Natural killer cell (primary cell): ENCODE data around the gene CCDC198. TPM values are rescaled to one million over a fixed set of nuclear protein-coding genes. Genes with fewer than 3 reads are reported as not detected.

Source experiments
- ATAC-seq, 3 donors: fragments of 150-1000 bp in 2 of 3; fragments of 200-7000 bp in 1 of 3; cut with Tn5 transposase; 1 replicate in 1 of 3; 2 replicates in 2 of 3; pipeline ENCODE4 v1.10.0; 2021; ENCODE audit warnings: mild to moderate bottlenecking in 2 of 3, moderate library complexity in 2 of 3
- DNase-seq, 2 donors: peaks; one replicate each; pipeline versions ENCODE4 v3.0.0 to v3.0.0-alpha.2; 2013 to 2021; ENCODE audit warnings: mixed read lengths in 1 of 2
- H3K27ac ChIP-seq: one replicate; pipeline ENCODE4 v1.5.1; 2013; ENCODE audit warnings: mild to moderate bottlenecking, low read length
- H3K27me3 ChIP-seq: one replicate; pipeline ENCODE4 v1.6.1; 2013; ENCODE audit warnings: low read length; ENCODE audit not compliant: control insufficient read depth, insufficient read depth
- H3K36me3 ChIP-seq: one replicate; pipeline ENCODE4 v1.6.1; 2013; ENCODE audit warnings: low read length; ENCODE audit not compliant: control insufficient read depth, insufficient read depth
- H3K4me1 ChIP-seq: one replicate; pipeline ENCODE4 v1.6.1; 2013; ENCODE audit warnings: low read length; ENCODE audit not compliant: control insufficient read depth, insufficient read depth
- H3K4me3 ChIP-seq: one replicate; pipeline ENCODE4 v1.5.1; 2013; ENCODE audit warnings: low read length
- H3K9me3 ChIP-seq: one replicate; pipeline ENCODE4 v1.6.1; 2013; ENCODE audit warnings: low read length; ENCODE audit not compliant: control insufficient read depth, insufficient read depth
- H3K27ac Mint-ChIP-seq, 2 donors: one replicate each; pipeline ENCODE4 v1.8.0; 2022; ENCODE audit warnings: mild to moderate bottlenecking in 2 of 2, mixed read lengths in 2 of 2, moderate library complexity in 1 of 2
- H3K27me3 Mint-ChIP-seq, 2 donors: one replicate each; pipeline ENCODE4 v1.8.0; 2022; ENCODE audit warnings: low read depth in 2 of 2, mixed read lengths in 2 of 2
- H3K36me3 Mint-ChIP-seq: one replicate; pipeline ENCODE4 v1.8.0; 2022; ENCODE audit warnings: mixed read lengths
- H3K4me1 Mint-ChIP-seq, 2 donors: one replicate each; pipeline ENCODE4 v1.8.0; 2022; ENCODE audit warnings: mixed read lengths in 2 of 2
- H3K4me3 Mint-ChIP-seq: one replicate; pipeline ENCODE4 v1.8.0; 2022; ENCODE audit warnings: mild to moderate bottlenecking, moderate library complexity, mixed read lengths
- H3K9me3 Mint-ChIP-seq, 2 donors: one replicate each; pipeline ENCODE4 v1.8.0; 2022; ENCODE audit warnings: mixed read lengths in 2 of 2
- CTCF ChIP-seq: fragments of 200-600 bp; IDR thresholded peaks from one replicate; pipeline ENCODE4 v1.8.0; 2022; ENCODE audit warnings: antibody characterized with exemption
- WGBS: methylation state at CpG from one replicate; pipeline ENCODE4 v1.1.7; 2013; ENCODE audit warnings: missing lambda C conversion rate; ENCODE audit not compliant: insufficient coverage; 5-methylcytosine and 5-hydroxymethylcytosine counted together
- intact Hi-C: fragments of 100-400 bp; cut with micrococcal nuclease; formaldehyde crosslinking; loops from one replicate; pipeline ENCODE4 v1.14.2; 2022
- total RNA-seq, 4 donors: library from RNA; stranded (reverse); fragments of 120-200 nt in 1 of 4; gene quantifications; one replicate each; pipeline versions ENCODE4 v1.2.3 to v1.2.4, GENCODE V29; 2013 to 2022

CCDC198 gene
- total RNA-seq, 3 donors from 2014 or later (not counting 1 experiment from before 2014, with no cell fraction given) = not detected

GRCh38 chr14:57498035-57498434 lies 4.4 kb upstream of the CCDC198 start:
- H3K27ac Mint-ChIP-seq = no peak overlapping the region
- H3K27ac ChIP-seq = no peak overlapping the region
- peaks cover 2% of the 10 kb centered on the region for H3K27me3 ChIP-seq
- ATAC-seq (no peak), DNase-seq (no peak)
- H3K4me3 Mint-ChIP-seq = no peak overlapping the region
- 96% methylated on average over 4 of the region's 4 CpGs for WGBS
- no peak for TF ChIP-seq CTCF
- no peaks in the 10 kb centered on the region for H3K36me3 ChIP-seq
- H3K4me3 ChIP-seq = no peak overlapping the region
- H3K4me1 Mint-ChIP-seq = no peaks in the 10 kb centered on the region
- no peaks in the 10 kb centered on the region for H3K27me3 Mint-ChIP-seq
- H3K36me3 Mint-ChIP-seq = no peaks in the 10 kb centered on the region
- H3K9me3 Mint-ChIP-seq = peaks cover 0 to 3% of the 10 kb centered on the region in 2 donors
- intact Hi-C loops = no loop called here
- no peaks in the 10 kb centered on the region for H3K4me1 ChIP-seq
- H3K9me3 ChIP-seq = no peaks in the 10 kb centered on the region

GRCh38 chr14:57495416-57495815 lies 1.8 kb upstream of the CCDC198 start:
- Histone ChIP-seq H3K4me3 (no peak overlapping the region), H3K27me3 (peaks cover 2% of the 10 kb centered on the region), H3K27ac (no peak overlapping the region), H3K4me1 (no peaks in the 10 kb centered on the region), H3K9me3 (no peaks in the 10 kb centered on the region), H3K36me3 (no peaks in the 10 kb centered on the region)
- Mint-ChIP-seq H3K27ac (no peak overlapping the region), H3K4me1 (no peaks in the 10 kb centered on the region), H3K27me3 (no peaks in the 10 kb centered on the region), H3K9me3 (no peaks in the 10 kb centered on the region), H3K36me3 (no peaks in the 10 kb centered on the region), H3K4me3 (no peak overlapping the region)
- WGBS = no CpG with 5 or more reads among the region's 2 CpGs
- intact Hi-C loops = no loop called here
- no peak for TF ChIP-seq CTCF
- DNase-seq (no peak), ATAC-seq (no peak)

- Mint-ChIP-seq H3K27ac (no peak overlapping the region), H3K9me3 (no peaks in the 10 kb centered on the region), H3K4me3 (no peak overlapping the region), H3K4me1 (no peaks in the 10 kb centered on the region), H3K36me3 (no peaks in the 10 kb centered on the region), H3K27me3 (no peaks in the 10 kb centered on the region)
- DNase-seq = no peak
- no peaks in the 10 kb centered on the region for H3K36me3 ChIP-seq
- TF ChIP-seq CTCF = no peak
- WGBS = no CpG with 5 or more reads among the region's 2 CpGs
- no peaks in the 10 kb centered on the region for H3K9me3 ChIP-seq
- ATAC-seq = no peak
- H3K4me3 ChIP-seq = no peak overlapping the region
- intact Hi-C loops = no loop called here
- no peak overlapping the region for H3K27ac ChIP-seq
- no peaks in the 10 kb centered on the region for H3K4me1 ChIP-seq
- H3K27me3 ChIP-seq = peaks cover 2% of the 10 kb centered on the region
Observed at GRCh38 chr14:57492859-57493258, 798 bp downstream of the CCDC198 start.

GRCh38 chr14:57491640-57492039 lies 2.0 kb downstream of the CCDC198 start:
- Histone ChIP-seq H3K4me1 (no peaks in the 10 kb centered on the region), H3K27ac (no peak overlapping the region), H3K9me3 (no peaks in the 10 kb centered on the region), H3K4me3 (no peak overlapping the region), H3K36me3 (no peaks in the 10 kb centered on the region), H3K27me3 (peaks cover 2% of the 10 kb centered on the region)
- no peak for TF ChIP-seq CTCF
- ATAC-seq = no peak
- no peaks in the 10 kb centered on the region for H3K4me1 Mint-ChIP-seq
- no peak overlapping the region for H3K4me3 Mint-ChIP-seq
- H3K27ac Mint-ChIP-seq = no peak overlapping the region
- no peaks in the 10 kb centered on the region for H3K36me3 Mint-ChIP-seq
- 96% methylated on average over 1 of the region's 1 CpG for WGBS
- H3K27me3 Mint-ChIP-seq = no peaks in the 10 kb centered on the region
- no peak for DNase-seq
- no peaks in the 10 kb centered on the region for H3K9me3 Mint-ChIP-seq
- intact Hi-C loops = no loop called here
